Ovary (tissue), 3 donors: ENCODE results near the gene ERMP1.

Experiments
- EP300 ChIP-seq: sonication (generic); formaldehyde crosslinking; IDR thresholded peaks from one replicate; pipeline ENCODE4 v1.6.1; 2017; ENCODE audit warnings: antibody characterized with exemption
- POLR2A ChIP-seq: fragments of 450-650 bp; IDR thresholded peaks from one replicate; pipeline ENCODE4 v1.6.1; 2017; ENCODE audit warnings: antibody characterized with exemption, mild to moderate bottlenecking, moderate library complexity
- TF ChIP-seq, protein P1 (sequence below), 3 donors: fragments of 450-650 bp in 2 of 3; fragments of 200-600 bp in 1 of 3; IDR thresholded peaks; one replicate each; pipeline versions ENCODE4 v1.5.1 to v1.8.0; 2016 to 2022; ENCODE audit warnings: antibody characterized with exemption in 3 of 3, mild to moderate bottlenecking in 1 of 3
- donor health status: DM: no; HTN: no; CAD: no.

GRCh38 chr9:5845157-5845531 is 12.2 kb upstream of the ERMP1 start:
- TF ChIP-seq, protein P1, sequence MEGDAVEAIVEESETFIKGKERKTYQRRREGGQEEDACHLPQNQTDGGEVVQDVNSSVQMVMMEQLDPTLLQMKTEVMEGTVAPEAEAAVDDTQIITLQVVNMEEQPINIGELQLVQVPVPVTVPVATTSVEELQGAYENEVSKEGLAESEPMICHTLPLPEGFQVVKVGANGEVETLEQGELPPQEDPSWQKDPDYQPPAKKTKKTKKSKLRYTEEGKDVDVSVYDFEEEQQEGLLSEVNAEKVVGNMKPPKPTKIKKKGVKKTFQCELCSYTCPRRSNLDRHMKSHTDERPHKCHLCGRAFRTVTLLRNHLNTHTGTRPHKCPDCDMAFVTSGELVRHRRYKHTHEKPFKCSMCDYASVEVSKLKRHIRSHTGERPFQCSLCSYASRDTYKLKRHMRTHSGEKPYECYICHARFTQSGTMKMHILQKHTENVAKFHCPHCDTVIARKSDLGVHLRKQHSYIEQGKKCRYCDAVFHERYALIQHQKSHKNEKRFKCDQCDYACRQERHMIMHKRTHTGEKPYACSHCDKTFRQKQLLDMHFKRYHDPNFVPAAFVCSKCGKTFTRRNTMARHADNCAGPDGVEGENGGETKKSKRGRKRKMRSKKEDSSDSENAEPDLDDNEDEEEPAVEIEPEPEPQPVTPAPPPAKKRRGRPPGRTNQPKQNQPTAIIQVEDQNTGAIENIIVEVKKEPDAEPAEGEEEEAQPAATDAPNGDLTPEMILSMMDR (IDR thresholded peaks at IDR 0.05), result no peak
- TF ChIP-seq POLR2A (no peak), EP300 (no peak)
